PC-9 (cell line): Measurements from ENCODE around the gene DEUP1.

Experiments
- CTCF ChIP-seq: fragments of 200-600 bp; sonication (generic); conservative IDR thresholded peaks from 2 replicates; pipeline ENCODE4 v1.6.1; 2017; ENCODE audit warnings: mixed run types, antibody characterized with exemption, mild to moderate bottlenecking, moderate library complexity
- EZH2 ChIP-seq: fragments of 200-600 bp; sonication (generic); IDR thresholded peaks from 2 replicates; pipeline ENCODE4 v1.8.0; 2017; ENCODE audit warnings: antibody characterized with exemption, low read depth

- TF ChIP-seq EZH2: no peak
- no peak for TF ChIP-seq CTCF
Measured at GRCh38 chr11:93326681-93327080, 3.9 kb upstream of the DEUP1 start.
